Psoas muscle (tissue), 8 donors: Measurements from ENCODE around the gene P3R3URF. TPM values are rescaled to one million over a fixed set of nuclear protein-coding genes. Genes with fewer than 3 reads are reported as not detected.

ENCODE experiments used
- ATAC-seq, 4 donors: fragments of 200-7000 bp; cut with Tn5 transposase; one replicate each; pipeline ENCODE4 v1.9.1; 2020; ENCODE audit warnings: moderate library complexity in 3 of 4, mild to moderate bottlenecking in 2 of 4
- DNase-seq, 2 donors: peaks; one replicate each; pipeline ENCODE4 v3.0.0-alpha.2; 2020
- H3K27ac ChIP-seq: fragments of 200-600 bp; one replicate; pipeline ENCODE4 v1.8.0; 2022
- H3K27me3 ChIP-seq, 3 donors: fragments of 200-600 bp in 1 of 3; one replicate each; pipeline versions ENCODE4 v1.6.1 to v1.8.0; 2013 to 2022; ENCODE audit warnings: low read length in 2 of 3, mild to moderate bottlenecking in 2 of 3, moderate library complexity in 1 of 3; ENCODE audit not compliant: insufficient read depth in 3 of 3
- H3K36me3 ChIP-seq, 2 donors: fragments of 200-600 bp in 1 of 2; one replicate each; pipeline versions ENCODE4 v1.6.1 to v1.8.0; 2013 to 2022; ENCODE audit warnings: low read depth in 1 of 2, mild to moderate bottlenecking in 1 of 2, moderate library complexity in 1 of 2; ENCODE audit not compliant: insufficient read depth in 1 of 2
- H3K4me1 ChIP-seq: fragments of 200-600 bp; one replicate; pipeline ENCODE4 v1.8.0; 2022
- H3K4me3 ChIP-seq: fragments of 200-600 bp; one replicate; pipeline ENCODE4 v1.8.0; 2022; ENCODE audit warnings: mild to moderate bottlenecking
- H3K9me3 ChIP-seq: fragments of 200-600 bp; one replicate; pipeline ENCODE4 v1.8.0; 2022
- CTCF ChIP-seq: fragments of 200-600 bp; IDR thresholded peaks from one replicate; pipeline ENCODE4 v1.8.0; 2022; ENCODE audit warnings: antibody characterized with exemption
- WGBS, 3 donors: extraction: QIAGEN DNeasy Blood & Tissue Kit; methylation state at CpG; one replicate each; pipeline versions ENCODE4 v1.1.6 to v1.1.7; 2013; 5-methylcytosine and 5-hydroxymethylcytosine counted together
- intact Hi-C, 2 donors: fragments of 100-400 bp; cut with DNase I; formaldehyde crosslinking; loops; one replicate each; pipeline versions ENCODE4 v1.11.0 to v1.14.2; 2022
- polyA plus RNA-seq, 3 donors: library from polyadenylated mRNA; stranded (reverse); fragments of 200-250 nt; gene quantifications; one replicate each; pipeline ENCODE4 v1.2.3, GENCODE V29; 2013
- total RNA-seq, 4 donors: library from RNA; stranded (reverse); fragmentation: NEBNext Ultra II Directional in 2 of 4; extraction: Animal tissue kit (Norgen Biotek cat#: 25700) in 2 of 4; gene quantifications; one replicate each; pipeline versions ENCODE4 v1.2.1 to v1.2.4, GENCODE V29; 2021 to 2023
- donor health status: healthy with polysubstance abuse.
- donor health status: DM: no; HTN: no; CAD: no; lungs with moderate emphysema.
- donor health status: Bipolar disorder and iron deficiency.
- donor health status: healthy.
- donor health status: DM: yes; HTN: yes; CAD: no.
- donor health status: DM: no; HTN: no; CAD: no.
- donor health status: DM: no; HTN: no; CAD: no.
- donor health status: DM: yes; HTN: yes; CAD: no.

P3R3URF gene
- total and polyA plus RNA-seq, 7 donors: not detected

GRCh38 chr1:46211051-46211450, 34.8 kb upstream of the P3R3URF start:
- H3K27ac ChIP-seq: no peak overlapping the region
- ATAC-seq: no peak
- intact Hi-C loops: no loop called here

GRCh38 chr1:46210561-46210960, 34.3 kb upstream of the P3R3URF start:
- 86 to 91% (median 90%) methylated on average over 3 of the region's 3 CpGs for WGBS, 3 donors
- no peaks in the 10 kb centered on the region for H3K4me1 ChIP-seq
- H3K4me3 ChIP-seq: no peak overlapping the region
- DNase-seq: no peak
- no peaks in the 10 kb centered on the region for H3K36me3 ChIP-seq
- H3K9me3 ChIP-seq: no peaks in the 10 kb centered on the region
- H3K27ac ChIP-seq: no peak overlapping the region
- intact Hi-C loops: no loop called here
- H3K27me3 ChIP-seq: no peaks in the 10 kb centered on the region
- TF ChIP-seq CTCF: no peak
- ATAC-seq: no peak

More at GRCh38 chr1:46211051-46211450, 34.8 kb upstream of the P3R3URF start:
- Histone ChIP-seq H3K27me3 (no peaks in the 10 kb centered on the region), H3K36me3 (no peaks in the 10 kb centered on the region), H3K4me1 (no peaks in the 10 kb centered on the region), H3K9me3 (no peaks in the 10 kb centered on the region), H3K4me3 (no peak overlapping the region)
- WGBS, 3 donors: 68 to 79% (median 73%) methylated on average over 2 of the region's 2 CpGs
- TF ChIP-seq CTCF: no peak
- DNase-seq: no peak

- no peak for ATAC-seq
- intact Hi-C loops: no loop called here
- no peak overlapping the region for H3K4me3 ChIP-seq
- no peak for TF ChIP-seq CTCF
- H3K4me1 ChIP-seq: peaks cover 15% of the 10 kb centered on the region
- WGBS, 3 donors: 84 to 87% (median 86%) methylated on average over 2 of the region's 2 CpGs
- H3K27ac ChIP-seq: peak overlapping the region; percentile 30
- DNase-seq: no peak
- H3K9me3 ChIP-seq: no peaks in the 10 kb centered on the region
- H3K36me3 ChIP-seq: no peaks in the 10 kb centered on the region
- no peaks in the 10 kb centered on the region for H3K27me3 ChIP-seq
Observed at GRCh38 chr1:46206399-46206798, 30.1 kb upstream of the P3R3URF start.

GRCh38 chr1:46205791-46206190, 29.5 kb upstream of the P3R3URF start:
- ATAC-seq (peak in 1 of 4 donors; percentile 16), DNase-seq (peak in 1 of 2 donors; percentile 34)
- intact Hi-C loops: no loop called here
- no peak for TF ChIP-seq CTCF
- Histone ChIP-seq H3K4me3 (no peak overlapping the region), H3K4me1 (peaks cover 15% of the 10 kb centered on the region), H3K27me3 (no peaks in the 10 kb centered on the region), H3K9me3 (no peaks in the 10 kb centered on the region), H3K27ac (peak overlapping the region; percentile 30), H3K36me3 (peaks cover 0 to under 1% of the 10 kb centered on the region in 2 donors)
- WGBS, 3 donors: 21 to 65% (median 41%) methylated on average over 3 of the region's 3 CpGs

GRCh38 chr1:46205141-46205540, 28.9 kb upstream of the P3R3URF start:
- ATAC-seq (no peak), DNase-seq (peak in 1 of 2 donors; percentile 8)
- intact Hi-C loops: no loop called here
- 83 to 85% (median 83%) methylated on average over 3 of the region's 3 CpGs for WGBS, 3 donors
- Histone ChIP-seq H3K4me1 (peaks cover 15% of the 10 kb centered on the region), H3K27ac (no peak overlapping the region), H3K27me3 (no peaks in the 10 kb centered on the region), H3K4me3 (no peak overlapping the region), H3K36me3 (peaks cover 0 to 6% of the 10 kb centered on the region in 2 donors), H3K9me3 (no peaks in the 10 kb centered on the region)
- no peak for TF ChIP-seq CTCF
